Keratinocyte (primary cell): Measurements from ENCODE around the gene CAPN5.

ENCODE experiments used
- EZH2 ChIP-seq: IDR thresholded peaks from one replicate; pipeline ENCODE4 v1.6.1; 2012; ENCODE audit warnings: inconsistent platforms, mild to moderate bottlenecking, low read length, moderate library complexity
- TF ChIP-seq, protein P1 (sequence below), 3 experiments: IDR thresholded peaks in 1 of 3; conservative IDR thresholded peaks in 1 of 3; optimal IDR thresholded peaks in 1 of 3; 2 replicates in 2 of 3; 3 replicates in 1 of 3; pipeline versions ENCODE3 to v1.5.1; 2011; ENCODE audit warnings: low read length in 3 of 3, mild to moderate bottlenecking in 3 of 3, moderate library complexity in 2 of 3, control low read depth in 1 of 3, inconsistent platforms in 1 of 3; ENCODE audit not compliant: insufficient read depth in 2 of 3; ENCODE audit errors: extremely low read depth in 1 of 3

DNA sequence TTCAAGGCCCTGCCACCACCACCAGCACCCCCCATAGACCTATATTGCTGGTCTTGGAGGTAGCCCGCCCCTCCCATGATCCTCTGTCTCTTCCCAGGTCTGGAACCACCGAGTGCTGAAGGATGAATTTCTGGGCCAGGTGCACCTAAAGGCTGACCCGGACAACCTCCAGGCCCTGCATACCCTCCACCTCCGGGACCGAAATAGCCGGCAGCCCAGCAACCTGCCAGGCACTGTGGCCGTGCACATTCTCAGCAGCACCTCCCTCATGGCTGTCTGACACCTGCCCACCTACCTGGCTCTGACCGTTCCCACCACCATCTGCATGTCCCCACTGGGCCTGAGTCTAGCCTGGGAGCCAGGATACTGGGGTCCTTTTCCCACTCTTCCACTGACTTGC is 56.8 kb downstream of the CAPN5 start:
- TF ChIP-seq, protein P1, sequence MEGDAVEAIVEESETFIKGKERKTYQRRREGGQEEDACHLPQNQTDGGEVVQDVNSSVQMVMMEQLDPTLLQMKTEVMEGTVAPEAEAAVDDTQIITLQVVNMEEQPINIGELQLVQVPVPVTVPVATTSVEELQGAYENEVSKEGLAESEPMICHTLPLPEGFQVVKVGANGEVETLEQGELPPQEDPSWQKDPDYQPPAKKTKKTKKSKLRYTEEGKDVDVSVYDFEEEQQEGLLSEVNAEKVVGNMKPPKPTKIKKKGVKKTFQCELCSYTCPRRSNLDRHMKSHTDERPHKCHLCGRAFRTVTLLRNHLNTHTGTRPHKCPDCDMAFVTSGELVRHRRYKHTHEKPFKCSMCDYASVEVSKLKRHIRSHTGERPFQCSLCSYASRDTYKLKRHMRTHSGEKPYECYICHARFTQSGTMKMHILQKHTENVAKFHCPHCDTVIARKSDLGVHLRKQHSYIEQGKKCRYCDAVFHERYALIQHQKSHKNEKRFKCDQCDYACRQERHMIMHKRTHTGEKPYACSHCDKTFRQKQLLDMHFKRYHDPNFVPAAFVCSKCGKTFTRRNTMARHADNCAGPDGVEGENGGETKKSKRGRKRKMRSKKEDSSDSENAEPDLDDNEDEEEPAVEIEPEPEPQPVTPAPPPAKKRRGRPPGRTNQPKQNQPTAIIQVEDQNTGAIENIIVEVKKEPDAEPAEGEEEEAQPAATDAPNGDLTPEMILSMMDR (optimal IDR thresholded peaks at IDR 0.05 in 1 of 3, IDR thresholded peaks at IDR 0.05 in 1 of 3, conservative IDR thresholded peaks at IDR 0.05 in 1 of 3; ENCODE audit: extremely low read depth in 1 of 3, insufficient read depth in 2 of 3, low read length in 3 of 3) = no peak
- no peak for TF ChIP-seq EZH2
